Endothelial cell (in vitro differentiated cells): ENCODE measurements around the gene HS3ST3A1. TPM values are rescaled to one million over a fixed set of nuclear protein-coding genes. Genes with fewer than 3 reads are reported as not detected.

Experiments
- DNase-seq: peaks from one replicate; pipeline ENCODE4 v3.0.0; 2021; ENCODE audit warnings: low spot score
- H3K27ac Mint-ChIP-seq: one replicate; pipeline ENCODE4 v1.8.0; 2021; ENCODE audit warnings: mixed read lengths, inconsistent platforms; ENCODE audit not compliant: unreplicated experiment
- H3K27me3 Mint-ChIP-seq: one replicate; pipeline ENCODE4 v1.8.0; 2021; ENCODE audit warnings: mild to moderate bottlenecking, moderate library complexity, mixed read lengths, inconsistent platforms; ENCODE audit not compliant: unreplicated experiment
- H3K36me3 Mint-ChIP-seq: one replicate; pipeline ENCODE4 v1.8.0; 2021; ENCODE audit warnings: mild to moderate bottlenecking, low read depth, mixed read lengths, inconsistent platforms; ENCODE audit not compliant: unreplicated experiment
- H3K4me1 Mint-ChIP-seq: one replicate; pipeline ENCODE4 v1.8.0; 2021; ENCODE audit warnings: mild to moderate bottlenecking, mixed read lengths, inconsistent platforms; ENCODE audit not compliant: unreplicated experiment
- H3K4me3 Mint-ChIP-seq: one replicate; pipeline ENCODE4 v1.8.0; 2021; ENCODE audit warnings: mild to moderate bottlenecking, mixed read lengths, inconsistent platforms; ENCODE audit not compliant: unreplicated experiment
- H3K9me3 Mint-ChIP-seq: one replicate; pipeline ENCODE4 v1.8.0; 2021; ENCODE audit warnings: mixed read lengths, inconsistent platforms; ENCODE audit not compliant: unreplicated experiment
- CTCF ChIP-seq: fragments of 200-600 bp; sonication (generic); IDR thresholded peaks from one replicate; pipeline ENCODE4 v1.5.0; 2021; ENCODE audit warnings: antibody characterized with exemption; ENCODE audit not compliant: unreplicated experiment
- total RNA-seq: library from RNA; stranded (reverse); fragmentation: NEBNext Ultra II Directional; extraction: Animal tissue kit (Norgen Biotek cat#: 25700); gene quantifications from one replicate; pipeline ENCODE4 v1.2.1, GENCODE V29; 2021; ENCODE audit not compliant: unreplicated experiment

HS3ST3A1 gene
- total RNA-seq, 1 donor from 2014 or later = 1.1 TPM

GRCh38 chr17:13572581-13572980 lies 29.1 kb downstream of the HS3ST3A1 start:
- Mint-ChIP-seq H3K27me3 (peaks cover 3% of the 10 kb centered on the region), H3K9me3 (no peaks in the 10 kb centered on the region), H3K27ac (no peak overlapping the region), H3K4me3 (no peak overlapping the region), H3K4me1 (peaks cover 21% of the 10 kb centered on the region), H3K36me3 (peaks cover 3% of the 10 kb centered on the region)
- TF ChIP-seq CTCF = no peak
- no peak for DNase-seq

DNA sequence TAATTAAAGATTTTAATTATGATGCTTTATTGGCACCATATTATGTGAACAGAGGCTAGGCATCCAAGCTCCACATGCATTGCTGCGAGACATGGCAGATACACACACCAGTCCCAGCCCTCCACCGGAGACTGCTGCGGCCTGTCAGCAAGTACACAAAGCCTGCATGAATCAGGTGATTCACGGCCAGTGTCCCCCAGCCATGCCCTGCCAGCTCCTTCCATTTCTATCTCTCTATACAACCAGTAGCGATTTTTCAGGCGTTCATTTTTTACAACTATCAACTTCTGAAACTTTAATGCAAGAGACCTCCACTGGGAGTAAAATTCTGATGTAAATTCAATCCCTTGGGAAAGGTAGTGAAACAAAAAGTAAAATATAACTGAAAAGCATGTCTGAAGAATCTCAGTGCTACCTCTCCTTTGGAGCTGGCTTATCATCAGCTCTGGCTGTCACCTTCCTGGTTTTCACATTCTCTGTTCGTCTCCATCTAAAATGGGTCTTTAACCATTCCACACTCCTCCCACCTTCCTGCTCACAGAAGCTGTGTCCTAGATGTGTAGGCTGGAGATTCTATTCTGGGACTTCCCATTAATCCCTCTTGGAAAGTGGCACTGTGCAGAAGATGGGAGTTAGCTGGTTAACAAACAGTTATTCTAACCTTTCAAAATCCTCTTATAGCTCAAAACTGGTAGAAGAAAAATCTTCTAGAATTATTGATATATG lies 32.2 kb downstream of the HS3ST3A1 start:
- TF ChIP-seq CTCF = no peak
- H3K9me3 Mint-ChIP-seq = no peaks in the 10 kb centered on the region
- H3K4me1 Mint-ChIP-seq = peaks cover 11% of the 10 kb centered on the region
- H3K27ac Mint-ChIP-seq = no peak overlapping the region
- H3K27me3 Mint-ChIP-seq = peaks cover 3% of the 10 kb centered on the region
- no peak overlapping the region for H3K4me3 Mint-ChIP-seq
- H3K36me3 Mint-ChIP-seq = no peaks in the 10 kb centered on the region
- no peak for DNase-seq

GRCh38 chr17:13568582-13569397 lies 32.9 kb downstream of the HS3ST3A1 start:
- Mint-ChIP-seq H3K27ac (no peak overlapping the region), H3K27me3 (peaks cover 3% of the 10 kb centered on the region), H3K4me1 (peaks cover 11% of the 10 kb centered on the region), H3K36me3 (no peaks in the 10 kb centered on the region), H3K9me3 (no peaks in the 10 kb centered on the region), H3K4me3 (no peak overlapping the region)
- TF ChIP-seq CTCF = no peak
- DNase-seq = no peak

DNA sequence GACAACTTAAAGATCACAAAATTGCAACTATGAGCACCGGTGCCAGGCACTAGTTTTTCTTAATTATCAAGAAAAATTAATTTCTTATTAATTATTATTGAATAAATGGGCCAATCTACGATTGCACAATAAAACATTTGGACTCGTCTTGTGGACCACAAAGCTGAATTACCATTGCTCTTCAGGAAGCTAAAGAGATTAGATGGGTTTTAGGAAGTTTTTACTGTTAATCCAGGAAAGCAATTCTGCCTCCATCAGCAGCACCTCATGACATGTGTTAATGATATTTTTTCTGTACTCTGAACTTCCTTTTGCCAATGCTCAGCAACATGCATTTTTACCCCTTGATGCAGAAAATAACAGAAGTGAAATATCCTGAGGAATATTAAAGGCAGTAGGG lies 37.9 kb downstream of the HS3ST3A1 start:
- H3K9me3 Mint-ChIP-seq = no peaks in the 10 kb centered on the region
- H3K4me1 Mint-ChIP-seq = no peaks in the 10 kb centered on the region
- no peak for TF ChIP-seq CTCF
- no peak overlapping the region for H3K4me3 Mint-ChIP-seq
- no peak for DNase-seq
- no peaks in the 10 kb centered on the region for H3K27me3 Mint-ChIP-seq
- H3K36me3 Mint-ChIP-seq = no peaks in the 10 kb centered on the region
- H3K27ac Mint-ChIP-seq = no peak overlapping the region
